ENCODE data around the gene TNS1. TPM values are rescaled to one million over a fixed set of nuclear protein-coding genes. Genes with fewer than 3 reads are reported as not detected.

Gene TNS1
- total and polyA plus RNA-seq, 5 donors: 243 to 647 (median 513) TPM

DNA sequence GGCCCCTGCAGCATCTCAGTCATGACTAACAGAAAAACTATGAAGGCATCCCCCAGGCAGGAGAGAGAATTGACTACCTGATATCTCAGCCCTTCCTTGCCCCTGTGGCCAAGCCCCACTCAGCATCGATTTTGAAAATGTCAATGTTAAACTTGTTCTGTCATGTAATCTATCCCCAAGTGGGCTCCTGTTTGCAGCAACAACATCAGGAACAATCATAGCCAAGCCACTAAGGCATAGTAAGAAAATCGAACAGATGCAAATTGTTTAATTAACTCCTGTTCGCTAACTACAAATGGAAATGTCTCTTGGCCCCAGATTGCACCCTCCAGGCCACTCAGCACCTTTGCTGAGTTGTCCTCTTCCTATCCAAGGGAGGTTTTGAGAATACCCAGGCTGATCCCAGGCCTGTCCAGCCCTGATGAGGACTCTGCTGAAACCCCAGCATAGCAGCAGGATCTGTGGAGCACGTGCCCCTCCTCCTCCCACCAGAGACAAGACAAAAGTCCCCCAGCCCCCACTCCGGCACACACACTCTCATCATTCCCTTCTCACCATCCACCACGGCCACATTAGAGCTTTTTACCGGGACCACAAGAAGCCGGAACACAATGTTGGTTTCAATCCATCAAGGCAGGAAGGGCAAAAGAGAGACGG, 150.1 kb downstream of the TNS1 start:
- DNase-seq (peak in 1 of 3 donors; percentile 31), ATAC-seq (no peak)
- no peak overlapping the region for H3K4me3 ChIP-seq (ENCODE audit: low read length)
- no peaks in the 10 kb centered on the region for H3K27me3 ChIP-seq (ENCODE audit: control insufficient read depth, insufficient read depth)
- no peaks in the 10 kb centered on the region for H3K9me3 ChIP-seq (ENCODE audit: control insufficient read depth, low read length)
- intact Hi-C loops (cut with DNase I): no loop called here
- H3K4me1 ChIP-seq (ENCODE audit: control insufficient read depth, insufficient read depth, low read length): peaks cover 48% of the 10 kb centered on the region
- WGBS: 60% methylated on average over 9 of the region's 9 CpGs
- H3K27ac ChIP-seq (ENCODE audit: low read length): no peak overlapping the region

DNA sequence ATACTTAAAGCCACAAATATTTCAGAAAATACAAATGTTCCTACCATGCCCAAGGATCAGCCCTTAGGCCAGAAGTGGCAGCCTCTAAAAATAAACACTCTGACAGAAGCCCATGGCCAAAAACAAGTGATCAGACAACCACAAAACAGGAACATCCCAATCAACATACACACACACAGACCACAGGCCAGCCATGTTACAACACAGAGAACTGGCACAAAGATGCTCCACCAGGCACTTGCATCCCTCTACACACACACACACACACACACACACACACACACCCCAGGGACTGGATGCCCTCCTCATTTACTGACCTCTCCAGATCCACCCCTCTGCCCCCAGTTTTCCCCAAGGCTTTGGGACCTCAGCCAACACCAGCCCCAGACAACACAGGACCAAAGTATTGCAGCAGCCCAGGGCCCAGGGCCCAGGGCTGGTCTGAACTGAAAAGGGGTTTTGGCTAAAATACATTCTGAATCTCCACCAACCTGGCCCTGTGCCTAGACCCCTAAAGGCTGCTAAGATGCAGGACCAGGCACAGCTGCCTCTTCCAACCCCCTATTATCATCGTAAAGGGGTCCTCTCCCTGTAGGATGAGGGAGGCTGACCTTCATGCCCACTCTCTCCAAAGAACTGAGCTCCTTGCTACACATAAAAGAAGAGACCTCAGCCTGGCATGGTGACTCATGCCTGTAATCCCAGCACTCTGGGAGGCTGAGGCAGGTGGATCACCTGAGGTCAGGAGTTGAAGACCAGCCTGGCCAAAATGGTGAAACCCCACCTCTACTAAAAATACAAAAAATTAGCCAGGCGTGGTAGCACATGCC, 151.4 kb downstream of the TNS1 start:
- Histone ChIP-seq H3K4me1 (ENCODE audit: control insufficient read depth, insufficient read depth, low read length) (peaks cover 45% of the 10 kb centered on the region), H3K9me3 (ENCODE audit: control insufficient read depth, low read length) (no peaks in the 10 kb centered on the region), H3K4me3 (ENCODE audit: low read length) (no peak overlapping the region), H3K27ac (ENCODE audit: low read length) (peak overlapping the region; percentile 28), H3K27me3 (ENCODE audit: control insufficient read depth, insufficient read depth) (no peaks in the 10 kb centered on the region)
- DNase-seq (peak; percentile 60 to 78 (median 78)), ATAC-seq (peak; percentile 8 to 22)
- intact Hi-C loops (cut with DNase I): no loop called here
- WGBS: 73% methylated on average over 2 of the region's 2 CpGs

DNA sequence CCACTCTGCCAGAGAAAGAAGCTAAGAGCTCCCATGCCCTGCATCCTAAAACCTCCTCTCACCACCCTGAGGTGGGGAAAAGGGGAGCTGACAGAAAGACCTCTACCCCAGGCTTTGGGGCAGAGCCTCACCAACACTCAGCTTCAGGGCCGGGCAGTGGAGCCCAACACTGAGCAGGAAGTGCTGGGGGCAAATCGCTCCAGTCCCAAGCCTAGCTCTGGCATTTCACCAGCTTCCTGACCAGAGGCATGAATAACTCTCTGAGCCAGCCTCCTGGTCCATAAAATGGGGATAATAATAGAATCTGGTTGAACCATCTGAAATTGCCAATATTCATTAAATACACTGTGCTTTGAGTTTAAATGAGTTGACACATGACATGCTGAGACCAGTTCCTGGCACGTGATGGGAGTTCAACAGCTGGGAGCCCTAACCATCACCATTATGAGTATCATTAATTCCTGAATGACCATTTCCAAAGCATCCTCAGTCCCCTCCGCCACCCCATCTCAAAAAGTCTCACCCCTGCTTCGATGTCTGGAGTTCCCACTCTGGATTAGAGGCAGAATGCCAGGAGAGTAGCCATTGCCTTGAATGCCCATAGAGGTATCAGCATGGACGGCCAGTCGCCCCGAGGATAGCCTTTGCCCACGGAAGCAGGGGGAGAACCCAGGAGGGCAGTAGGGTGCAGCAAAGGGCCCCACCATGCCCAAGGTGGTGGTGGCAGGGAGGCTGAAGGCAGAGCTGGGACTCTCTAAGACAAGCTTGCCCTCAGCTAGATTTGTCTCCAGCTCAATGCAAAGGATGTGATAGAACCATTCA, 153.4 kb downstream of the TNS1 start:
- DNase-seq (peak in 1 of 3 donors; percentile 48), ATAC-seq (no peak)
- WGBS: 75% methylated on average over 9 of the region's 9 CpGs
- Histone ChIP-seq H3K9me3 (ENCODE audit: control insufficient read depth, low read length) (no peaks in the 10 kb centered on the region), H3K27ac (ENCODE audit: low read length) (peak overlapping the region; percentile 36), H3K4me1 (ENCODE audit: control insufficient read depth, insufficient read depth, low read length) (peaks cover 33% of the 10 kb centered on the region), H3K27me3 (ENCODE audit: control insufficient read depth, insufficient read depth) (no peaks in the 10 kb centered on the region), H3K4me3 (ENCODE audit: low read length) (no peak overlapping the region)
- intact Hi-C loops (cut with DNase I): no loop called here

DNA sequence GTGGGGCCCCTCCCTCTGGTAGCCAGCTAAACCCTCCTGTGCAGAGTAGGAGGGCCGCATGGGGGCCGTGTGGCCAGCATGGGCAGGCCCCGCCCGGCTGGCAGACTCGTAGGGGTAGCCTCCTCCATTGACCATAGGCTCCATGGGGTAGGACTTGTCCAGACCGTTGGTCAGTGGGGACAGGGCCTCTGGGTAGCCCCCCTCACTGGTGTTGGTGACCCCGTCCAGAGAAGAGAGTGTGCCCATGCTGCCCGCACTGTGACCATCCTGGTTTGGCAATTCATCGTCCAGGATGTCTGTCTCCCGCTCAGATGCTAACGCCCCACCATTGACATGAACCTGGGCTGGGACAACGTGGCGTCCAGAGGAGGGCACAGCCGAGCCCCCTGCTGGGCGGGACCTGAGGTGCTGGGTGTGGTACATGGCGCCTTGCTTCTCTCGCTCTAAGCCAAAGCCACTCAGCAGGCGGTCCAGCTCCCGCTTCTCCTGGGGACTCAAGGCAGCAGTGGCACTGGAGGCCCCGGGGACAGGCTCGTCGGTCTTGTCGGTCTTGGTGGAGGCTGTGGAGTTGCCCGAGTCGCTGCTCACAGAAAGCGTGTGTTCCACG, 154.3 kb downstream of the TNS1 start:
- DNase-seq: peak in 1 of 3 donors; percentile 67
- Histone ChIP-seq H3K4me3 (ENCODE audit: low read length) (no peak overlapping the region), H3K27ac (ENCODE audit: low read length) (no peak overlapping the region), H3K9me3 (ENCODE audit: control insufficient read depth, low read length) (no peaks in the 10 kb centered on the region), H3K4me1 (ENCODE audit: control insufficient read depth, insufficient read depth, low read length) (peaks cover 38% of the 10 kb centered on the region), H3K27me3 (ENCODE audit: control insufficient read depth, insufficient read depth) (no peaks in the 10 kb centered on the region)
- WGBS: 92% methylated on average over 27 of the region's 27 CpGs
- ATAC-seq: no peak
- intact Hi-C loops (cut with DNase I): no loop called here

DNA sequence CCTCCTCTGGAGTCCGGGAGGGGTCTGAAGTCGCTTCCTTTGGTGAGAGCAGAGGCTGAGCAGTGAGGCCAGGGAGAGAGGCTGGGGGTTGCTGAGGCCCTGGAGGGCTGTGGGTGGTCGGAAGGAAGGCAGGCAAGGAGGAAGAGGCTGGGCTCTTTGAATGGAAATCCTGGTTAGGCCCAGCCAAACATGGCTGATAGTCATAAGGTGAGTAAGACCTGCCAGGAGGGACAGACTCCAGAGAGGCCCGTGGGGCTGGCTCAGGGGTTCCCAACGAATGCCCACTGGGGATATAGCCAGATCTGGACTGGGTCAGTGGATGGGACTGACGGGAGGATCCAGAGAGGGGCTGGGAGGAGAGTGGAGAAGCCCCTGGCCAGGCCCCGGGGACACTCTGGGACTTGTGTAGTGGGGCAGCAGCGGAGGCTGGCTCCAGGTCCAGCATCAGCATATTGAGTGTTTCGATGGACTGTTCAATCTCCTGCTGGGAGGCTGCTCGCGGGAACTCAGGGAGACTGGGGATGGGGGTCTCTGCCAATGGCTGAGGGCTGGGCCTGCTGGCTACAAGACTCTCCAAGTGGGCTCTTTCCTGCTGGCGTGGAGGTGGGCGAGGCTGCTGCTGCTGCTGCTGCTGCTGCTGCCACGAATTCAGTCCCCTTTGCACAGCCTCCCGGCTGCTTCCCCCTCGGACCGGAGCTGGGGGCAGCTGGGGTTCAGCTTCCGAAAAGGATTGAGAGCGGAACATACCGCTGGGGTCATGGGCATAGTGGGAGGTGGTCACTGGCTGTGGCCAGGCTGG, 155.0 kb downstream of the TNS1 start:
- Histone ChIP-seq H3K9me3 (ENCODE audit: control insufficient read depth, low read length) (no peaks in the 10 kb centered on the region), H3K4me1 (ENCODE audit: control insufficient read depth, insufficient read depth, low read length) (peaks cover 33% of the 10 kb centered on the region), H3K27ac (ENCODE audit: low read length) (no peak overlapping the region), H3K27me3 (ENCODE audit: control insufficient read depth, insufficient read depth) (no peaks in the 10 kb centered on the region), H3K4me3 (ENCODE audit: low read length) (no peak overlapping the region)
- ATAC-seq: no peak
- 89% methylated on average over 20 of the region's 20 CpGs for WGBS
- intact Hi-C loops (cut with DNase I): no loop called here
- peak in 1 of 3 donors; percentile 43 for DNase-seq

DNA sequence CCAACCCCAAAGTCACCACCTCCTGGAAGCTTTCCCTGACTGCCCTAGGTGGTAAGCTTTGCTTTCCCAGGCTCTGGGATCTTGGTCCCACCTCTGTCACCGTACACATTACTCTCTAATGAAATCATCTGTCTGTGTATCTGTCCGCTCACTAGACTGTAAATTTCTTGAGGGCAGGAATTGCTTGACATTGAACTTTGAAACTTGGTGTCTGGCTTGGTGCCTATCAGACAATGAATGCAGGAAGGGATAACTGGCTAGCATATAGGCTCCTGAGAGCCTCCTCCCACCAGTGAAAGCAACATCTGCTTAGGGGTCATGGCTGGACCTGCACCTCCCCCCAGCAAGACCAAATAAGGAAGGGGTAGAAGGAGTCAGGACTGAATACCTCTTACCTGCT, 155.7 kb downstream of the TNS1 start:
- Histone ChIP-seq H3K27me3 (ENCODE audit: control insufficient read depth, insufficient read depth) (no peaks in the 10 kb centered on the region), H3K9me3 (ENCODE audit: control insufficient read depth, low read length) (no peaks in the 10 kb centered on the region), H3K4me1 (ENCODE audit: control insufficient read depth, insufficient read depth, low read length) (peaks cover 33% of the 10 kb centered on the region), H3K27ac (ENCODE audit: low read length) (peak overlapping the region; percentile 2), H3K4me3 (ENCODE audit: low read length) (no peak overlapping the region)
- ATAC-seq: no peak
- peak in 1 of 3 donors; percentile 11 for DNase-seq
- intact Hi-C loops (cut with DNase I): no loop called here
- WGBS: 91% methylated on average over 2 of the region's 2 CpGs

DNA sequence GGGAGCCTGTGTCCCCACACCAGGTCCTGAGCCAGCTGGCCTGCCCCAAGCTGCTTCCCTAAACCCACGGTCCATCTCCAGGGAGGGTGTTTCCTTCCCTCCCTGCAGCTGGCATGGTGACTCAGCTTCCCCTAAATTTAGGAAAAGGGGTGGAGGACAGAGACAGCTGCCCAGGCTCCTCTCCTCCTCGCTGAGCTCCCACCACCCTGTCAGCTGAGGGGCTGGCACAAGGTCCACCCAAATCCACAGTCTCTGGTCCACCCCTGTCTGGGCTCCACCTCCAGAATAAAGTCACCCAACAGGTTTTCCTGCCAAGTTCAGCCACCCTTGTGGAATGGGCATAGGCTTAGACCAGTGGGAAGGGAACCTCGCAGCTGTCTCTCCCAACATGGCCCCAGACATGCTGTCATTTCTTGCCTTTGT, 156.5 kb downstream of the TNS1 start:
- 74% methylated on average over 3 of the region's 3 CpGs for WGBS
- Histone ChIP-seq H3K4me3 (ENCODE audit: low read length) (no peak overlapping the region), H3K4me1 (ENCODE audit: control insufficient read depth, insufficient read depth, low read length) (peaks cover 36% of the 10 kb centered on the region), H3K9me3 (ENCODE audit: control insufficient read depth, low read length) (no peaks in the 10 kb centered on the region), H3K27ac (ENCODE audit: low read length) (peak overlapping the region; percentile 24), H3K27me3 (ENCODE audit: control insufficient read depth, insufficient read depth) (no peaks in the 10 kb centered on the region)
- ATAC-seq (peak in 1 of 2 donors; percentile 4), DNase-seq (peak; percentile 45 to 76 (median 69))
- intact Hi-C loops (cut with DNase I): no loop called here

DNA sequence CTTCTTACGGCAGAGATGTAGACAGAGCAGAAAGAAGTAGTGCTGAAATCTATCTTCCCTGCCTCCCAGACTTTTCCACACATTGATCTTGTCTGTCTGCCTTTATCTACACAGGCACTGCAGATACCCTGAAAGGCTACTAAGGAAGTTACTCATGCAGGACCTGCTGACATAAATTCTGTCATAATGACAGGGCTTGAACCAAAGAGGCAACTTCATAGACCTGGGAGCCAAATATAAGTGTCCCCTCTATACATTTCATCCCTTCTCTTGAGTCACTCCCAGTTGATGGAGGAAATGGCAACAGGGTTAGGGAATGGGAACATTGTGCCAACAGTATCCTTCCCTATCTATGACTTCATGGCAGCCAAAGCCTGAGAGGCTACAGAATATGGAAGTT, 157.5 kb downstream of the TNS1 start:
- no peak for ATAC-seq

DNA sequence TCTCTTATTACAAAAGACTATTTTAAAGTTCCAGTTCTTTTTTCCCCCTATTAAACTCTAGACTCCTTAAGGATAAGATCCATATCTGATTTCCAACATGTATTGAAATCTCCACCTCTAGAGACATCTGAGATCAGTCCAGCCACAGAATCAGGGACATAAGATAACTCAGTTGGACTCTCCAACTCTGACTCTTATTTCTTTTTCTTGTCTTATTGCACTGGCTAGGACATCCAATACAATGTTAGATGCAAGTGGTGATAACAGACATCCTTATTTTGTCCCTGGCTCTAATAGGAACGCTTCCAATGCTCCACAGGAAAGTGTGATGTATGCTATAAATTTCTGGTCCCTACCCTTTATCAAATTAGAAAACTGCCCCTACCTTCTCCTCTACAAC, 158.1 kb downstream of the TNS1 start:
- H3K9me3 ChIP-seq (ENCODE audit: control insufficient read depth, low read length): no peaks in the 10 kb centered on the region
- intact Hi-C loops (cut with DNase I): no loop called here
- no peak for ATAC-seq
- H3K27ac ChIP-seq (ENCODE audit: low read length): no peak overlapping the region
- WGBS: 95% methylated on average over 1 of the region's 1 CpG
- DNase-seq: no peak
- H3K4me3 ChIP-seq (ENCODE audit: low read length): no peak overlapping the region
- H3K4me1 ChIP-seq (ENCODE audit: control insufficient read depth, insufficient read depth, low read length): peaks cover 38% of the 10 kb centered on the region
- no peaks in the 10 kb centered on the region for H3K27me3 ChIP-seq (ENCODE audit: control insufficient read depth, insufficient read depth)

More for the DNA sequence above, 157.5 kb downstream of the TNS1 start:
- Histone ChIP-seq H3K9me3 (ENCODE audit: control insufficient read depth, low read length) (no peaks in the 10 kb centered on the region), H3K27me3 (ENCODE audit: control insufficient read depth, insufficient read depth) (no peaks in the 10 kb centered on the region), H3K4me1 (ENCODE audit: control insufficient read depth, insufficient read depth, low read length) (peaks cover 38% of the 10 kb centered on the region), H3K27ac (ENCODE audit: low read length) (no peak overlapping the region), H3K4me3 (ENCODE audit: low read length) (no peak overlapping the region)
- whole genome bisulfite sequencing: 96% methylated on average over 1 of the region's 1 CpG
- DNase-seq: no peak
- intact Hi-C loops (cut with DNase I): no loop called here

DNA sequence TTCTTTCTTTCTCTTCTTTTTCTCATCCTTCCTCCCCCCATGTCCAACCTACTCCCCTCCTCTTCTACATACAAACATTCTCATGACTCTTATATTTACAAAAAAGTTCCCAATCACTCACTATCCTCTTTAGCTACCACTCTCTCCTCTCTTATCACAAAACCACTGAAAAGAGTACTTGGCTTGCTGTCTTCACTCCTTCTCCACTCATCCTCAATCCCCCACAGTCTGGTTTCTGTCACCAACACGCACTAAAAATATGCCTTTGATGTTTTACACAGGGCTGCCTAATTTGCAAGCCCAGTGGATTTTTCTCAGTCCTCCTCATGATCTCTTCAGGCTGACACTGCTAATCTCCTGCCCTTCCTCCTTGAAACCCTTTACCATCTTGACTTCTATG, 159.5 kb downstream of the TNS1 start:
- H3K27me3 ChIP-seq (ENCODE audit: control insufficient read depth, insufficient read depth): no peaks in the 10 kb centered on the region
- peak in 1 of 2 donors; percentile 36 for ATAC-seq
- H3K27ac ChIP-seq (ENCODE audit: low read length): peak overlapping the region; percentile 35
- WGBS: 47% methylated on average over 1 of the region's 1 CpG
- peaks cover 46% of the 10 kb centered on the region for H3K4me1 ChIP-seq (ENCODE audit: control insufficient read depth, insufficient read depth, low read length)
- H3K9me3 ChIP-seq (ENCODE audit: control insufficient read depth, low read length): no peaks in the 10 kb centered on the region
- intact Hi-C loops (cut with DNase I): no loop called here
- H3K4me3 ChIP-seq (ENCODE audit: low read length): no peak overlapping the region
- peak in 1 of 3 donors; percentile 14 for DNase-seq
